Tibial nerve (tissue), 4 donors: ENCODE data around the gene ST3GAL6. TPM values are rescaled to one million over a fixed set of nuclear protein-coding genes. Genes with fewer than 3 reads are reported as not detected.

Source experiments
- DNase-seq, 2 donors: peaks; one replicate each; pipeline ENCODE4 v3.0.0-alpha.2; 2019; ENCODE audit warnings: low spot score in 2 of 2
- H3K27ac ChIP-seq, 4 donors: fragments of 200-600 bp; sonication (generic) in 3 of 4; one replicate each; pipeline ENCODE4 v1.5.1; 2017 to 2019; ENCODE audit warnings: mild to moderate bottlenecking in 1 of 4
- H3K27me3 ChIP-seq, 2 donors: fragments of 200-600 bp; sonication (generic) in 1 of 2; one replicate each; pipeline versions ENCODE4 v1.5.1 to v1.6.0; 2017 to 2019
- H3K36me3 ChIP-seq, 3 donors: fragments of 200-600 bp; sonication (generic); one replicate each; pipeline ENCODE4 v1.5.1; 2018 to 2019
- H3K4me1 ChIP-seq, 4 donors: fragments of 200-600 bp; sonication (generic) in 3 of 4; one replicate each; pipeline ENCODE4 v1.5.1; 2017 to 2019
- H3K4me3 ChIP-seq, 4 donors: fragments of 200-600 bp; sonication (generic) in 3 of 4; one replicate each; pipeline ENCODE4 v1.5.1; 2017 to 2019; ENCODE audit warnings: mild to moderate bottlenecking in 1 of 4, moderate library complexity in 1 of 4
- H3K9me3 ChIP-seq, 4 donors: fragments of 200-600 bp; sonication (generic) in 3 of 4; one replicate each; pipeline ENCODE4 v1.5.1; 2017 to 2019
- EP300 ChIP-seq, 2 donors: sonication (generic); formaldehyde crosslinking; IDR thresholded peaks; one replicate each; pipeline ENCODE4 v1.6.1; 2017; ENCODE audit warnings: antibody characterized with exemption in 2 of 2, mild to moderate bottlenecking in 1 of 2
- POLR2A ChIP-seq, 2 donors: fragments of 450-650 bp; IDR thresholded peaks; one replicate each; pipeline ENCODE4 v1.6.1; 2017; ENCODE audit warnings: antibody characterized with exemption in 2 of 2, mild to moderate bottlenecking in 2 of 2, moderate library complexity in 2 of 2
- WGBS, 2 donors: methylation state at CpG; one replicate each; pipeline ENCODE4 v1.1.5; 2018; 5-methylcytosine and 5-hydroxymethylcytosine counted together
- total RNA-seq, 4 donors: library from RNA; depleted of rRNA; stranded (reverse); fragments of >200 nt; gene quantifications; one replicate each; pipeline ENCODE4 v1.1.0, GENCODE V29; 2016
- TF ChIP-seq, protein P1 (sequence below), 5 experiments: fragments of 200-600 bp in 3 of 5; fragments of 450-650 bp in 2 of 5; sonication (generic) in 3 of 5; IDR thresholded peaks; one replicate each; pipeline ENCODE4 v1.5.1; 2016 to 2019; ENCODE audit warnings: antibody characterized with exemption in 5 of 5, mild to moderate bottlenecking in 3 of 5, moderate library complexity in 2 of 5

The ST3GAL6 gene
- total RNA-seq, 4 donors from 2014 or later = 9.2 to 54.6 (median 10.1) TPM

DNA sequence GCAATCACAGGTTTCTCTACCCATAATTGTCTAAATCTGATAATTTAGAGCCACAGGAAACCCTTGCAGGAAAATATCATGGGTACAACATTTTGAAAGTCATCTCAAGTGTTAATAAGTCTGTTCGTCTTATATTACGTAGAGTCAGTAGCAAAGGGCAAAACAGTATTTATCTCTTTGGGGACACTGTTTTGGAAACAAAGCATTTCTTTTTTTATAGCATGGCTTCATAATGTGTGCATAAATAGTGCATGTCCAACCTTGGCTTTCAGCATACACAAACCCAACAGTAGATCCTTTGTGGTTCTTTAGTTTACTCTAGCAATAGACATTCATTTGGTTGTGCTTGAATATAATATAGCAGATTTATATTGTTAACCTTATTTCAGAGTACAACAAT lies 24.0 kb downstream of the ST3GAL6 start:
- WGBS, 2 donors = 31 to 41% methylated on average over 2 of the region's 2 CpGs
- TF ChIP-seq POLR2A (IDR thresholded peaks at IDR 0.05) (no peak), EP300 (IDR thresholded peaks at IDR 0.05) (no peak)
- TF ChIP-seq, protein P1, sequence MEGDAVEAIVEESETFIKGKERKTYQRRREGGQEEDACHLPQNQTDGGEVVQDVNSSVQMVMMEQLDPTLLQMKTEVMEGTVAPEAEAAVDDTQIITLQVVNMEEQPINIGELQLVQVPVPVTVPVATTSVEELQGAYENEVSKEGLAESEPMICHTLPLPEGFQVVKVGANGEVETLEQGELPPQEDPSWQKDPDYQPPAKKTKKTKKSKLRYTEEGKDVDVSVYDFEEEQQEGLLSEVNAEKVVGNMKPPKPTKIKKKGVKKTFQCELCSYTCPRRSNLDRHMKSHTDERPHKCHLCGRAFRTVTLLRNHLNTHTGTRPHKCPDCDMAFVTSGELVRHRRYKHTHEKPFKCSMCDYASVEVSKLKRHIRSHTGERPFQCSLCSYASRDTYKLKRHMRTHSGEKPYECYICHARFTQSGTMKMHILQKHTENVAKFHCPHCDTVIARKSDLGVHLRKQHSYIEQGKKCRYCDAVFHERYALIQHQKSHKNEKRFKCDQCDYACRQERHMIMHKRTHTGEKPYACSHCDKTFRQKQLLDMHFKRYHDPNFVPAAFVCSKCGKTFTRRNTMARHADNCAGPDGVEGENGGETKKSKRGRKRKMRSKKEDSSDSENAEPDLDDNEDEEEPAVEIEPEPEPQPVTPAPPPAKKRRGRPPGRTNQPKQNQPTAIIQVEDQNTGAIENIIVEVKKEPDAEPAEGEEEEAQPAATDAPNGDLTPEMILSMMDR (IDR thresholded peaks at IDR 0.05) = no peak
- Histone ChIP-seq H3K4me3 (no peak overlapping the region), H3K9me3 (no peaks in the 10 kb centered on the region), H3K36me3 (no peaks in the 10 kb centered on the region), H3K27ac (peak overlapping the region in 2 of 4 donors; percentile 61 to 76), H3K4me1 (peaks cover 0 to 61% (median 6%) of the 10 kb centered on the region in 4 donors), H3K27me3 (no peaks in the 10 kb centered on the region)
- no peak for DNase-seq

DNA sequence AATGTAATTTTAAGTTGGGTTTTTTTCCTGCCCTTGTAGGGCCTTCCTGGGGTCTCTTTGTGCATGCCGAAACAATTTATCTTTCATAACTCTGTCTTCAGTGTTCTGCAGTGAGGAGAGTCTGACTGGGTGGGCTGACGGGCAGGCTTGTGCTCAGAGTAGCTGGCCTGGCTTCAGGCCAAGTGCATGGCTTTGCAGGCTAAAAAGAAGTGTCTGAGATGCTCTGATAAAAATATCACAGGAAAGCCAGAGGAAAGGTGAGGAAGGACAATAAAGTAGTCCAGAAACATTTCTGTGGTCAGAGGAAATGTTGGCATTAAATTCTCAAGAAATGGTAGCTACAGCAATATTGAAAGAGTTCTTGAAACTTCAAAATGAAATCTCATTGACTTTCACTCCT lies 25.5 kb downstream of the ST3GAL6 start:
- whole genome bisulfite sequencing, 2 donors = 17 to 23% methylated on average over 2 of the region's 2 CpGs
- H3K36me3 ChIP-seq = no peaks in the 10 kb centered on the region
- no peak for TF ChIP-seq EP300 (IDR thresholded peaks at IDR 0.05)
- TF ChIP-seq POLR2A (IDR thresholded peaks at IDR 0.05) = no peak
- TF ChIP-seq, protein P1 (IDR thresholded peaks at IDR 0.05) = no peak
- H3K4me3 ChIP-seq = no peak overlapping the region
- no peaks in the 10 kb centered on the region for H3K27me3 ChIP-seq
- DNase-seq = no peak
- no peaks in the 10 kb centered on the region for H3K9me3 ChIP-seq
- peaks cover 0 to 52% (median 6%) of the 10 kb centered on the region in 4 donors for H3K4me1 ChIP-seq
- peak overlapping the region in 2 of 4 donors; percentile 4 to 76 for H3K27ac ChIP-seq

DNA sequence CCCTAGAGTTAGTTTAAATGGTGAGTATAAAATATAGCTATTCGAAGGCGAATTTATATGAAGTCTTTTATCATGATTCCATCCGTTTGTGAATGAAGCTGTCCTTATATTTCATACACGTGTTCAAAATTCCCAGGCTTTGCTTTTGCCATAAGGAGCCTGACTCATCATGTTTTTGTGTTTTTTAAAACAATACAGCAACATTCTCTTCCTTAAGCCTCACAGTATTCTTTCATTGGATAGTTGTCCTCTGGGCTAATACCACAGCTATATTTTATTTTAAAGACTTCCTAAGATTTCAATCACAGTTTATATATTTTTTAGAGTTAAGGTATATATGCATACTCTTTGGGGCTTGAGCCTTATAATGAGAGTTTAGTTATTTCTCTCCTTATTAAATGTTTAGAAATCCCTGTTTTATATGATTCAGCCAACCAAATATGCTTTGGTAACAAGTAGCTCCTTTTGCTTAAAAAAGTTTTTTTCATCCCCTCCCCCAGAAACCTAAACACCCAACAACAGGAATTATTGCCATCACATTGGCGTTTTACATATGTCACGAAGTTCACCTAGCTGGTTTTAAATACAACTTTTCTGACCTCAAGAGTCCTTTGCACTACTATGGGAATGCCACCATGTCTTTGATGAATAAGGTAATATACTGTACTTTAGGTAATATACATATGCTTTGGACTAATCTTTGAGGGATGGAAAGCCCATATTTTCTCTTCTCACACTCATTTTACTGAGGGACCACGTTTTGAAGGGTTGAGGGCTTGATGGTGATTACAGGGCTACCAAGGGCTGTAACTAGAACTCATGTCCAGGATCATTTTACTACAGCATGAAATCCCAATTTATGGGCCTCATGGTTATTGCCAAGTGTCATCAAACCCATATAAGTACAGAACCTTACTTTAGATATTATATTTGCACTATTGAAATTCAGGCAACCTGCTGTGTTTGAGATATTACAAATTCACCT lies 28.5 kb downstream of the ST3GAL6 start:
- TF ChIP-seq POLR2A (IDR thresholded peaks at IDR 0.05) = no peak
- TF ChIP-seq EP300 (IDR thresholded peaks at IDR 0.05) = no peak
- TF ChIP-seq, protein P1 (IDR thresholded peaks at IDR 0.05) = no peak
- H3K9me3 ChIP-seq = no peaks in the 10 kb centered on the region
- H3K27ac ChIP-seq = no peak overlapping the region
- 70 to 71% methylated on average over 7 of the region's 7 CpGs for WGBS, 2 donors
- no peak overlapping the region for H3K4me3 ChIP-seq
- no peak for DNase-seq
- H3K27me3 ChIP-seq = no peaks in the 10 kb centered on the region
- peaks cover 0 to 22% (median 3%) of the 10 kb centered on the region in 4 donors for H3K4me1 ChIP-seq
- H3K36me3 ChIP-seq = peaks cover 0 to 8% (median 0%) of the 10 kb centered on the region in 3 donors

DNA sequence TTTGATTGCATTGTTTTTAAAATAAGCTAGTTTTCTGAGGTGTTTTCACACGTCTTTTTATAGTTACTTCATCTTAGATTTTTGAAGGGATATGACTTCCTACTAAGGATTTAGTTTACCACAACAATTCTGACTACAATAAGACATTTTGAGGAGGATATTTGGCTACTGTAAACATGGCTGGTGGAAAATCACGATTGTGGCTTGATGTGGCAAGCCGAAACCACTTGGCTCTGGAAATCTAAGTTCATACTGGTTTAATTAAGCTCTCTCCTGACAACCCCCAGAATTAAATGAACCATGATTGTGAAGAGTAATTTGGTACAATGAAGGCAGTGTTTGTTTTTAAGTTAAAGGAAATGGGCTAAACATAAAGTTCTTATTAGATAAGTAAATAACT lies 30.8 kb downstream of the ST3GAL6 start:
- no peak for TF ChIP-seq POLR2A (IDR thresholded peaks at IDR 0.05)
- TF ChIP-seq EP300 (IDR thresholded peaks at IDR 0.05) = no peak
- TF ChIP-seq, protein P1 (IDR thresholded peaks at IDR 0.05) = no peak
- Histone ChIP-seq H3K27me3 (no peaks in the 10 kb centered on the region), H3K4me1 (no peaks in the 10 kb centered on the region), H3K27ac (no peak overlapping the region), H3K9me3 (no peaks in the 10 kb centered on the region), H3K36me3 (peaks cover 0 to 12% (median 0%) of the 10 kb centered on the region in 3 donors), H3K4me3 (no peak overlapping the region)
- WGBS, 2 donors = 57 to 59% methylated on average over 3 of the region's 3 CpGs
- DNase-seq = no peak

DNA sequence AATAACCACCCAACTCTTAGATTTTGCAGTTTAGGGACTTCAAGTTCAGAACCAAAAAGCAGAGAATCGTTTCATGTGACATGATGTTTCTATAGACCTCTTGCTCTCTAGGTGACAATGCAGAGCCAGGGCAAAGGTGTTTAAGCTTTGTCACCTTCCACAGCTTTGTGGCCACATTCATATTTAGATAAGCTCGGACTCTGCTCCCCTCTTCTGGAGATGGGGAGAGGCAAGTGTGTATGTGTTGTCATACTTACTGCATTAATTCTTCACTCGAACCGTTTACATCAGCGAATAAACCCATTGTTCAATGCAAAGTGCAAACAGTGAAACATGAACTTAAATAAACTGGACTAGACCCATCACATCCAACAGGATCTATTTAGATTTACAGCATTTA lies 33.2 kb downstream of the ST3GAL6 start:
- H3K27ac ChIP-seq = peak overlapping the region in 1 of 4 donors; percentile 30
- peaks cover 0 to 27% (median 0%) of the 10 kb centered on the region in 3 donors for H3K36me3 ChIP-seq

More for the DNA sequence above, 33.2 kb downstream of the ST3GAL6 start:
- H3K9me3 ChIP-seq = no peaks in the 10 kb centered on the region
- WGBS, 2 donors = 63 to 69% methylated on average over 5 of the region's 5 CpGs
- TF ChIP-seq, protein P1 (IDR thresholded peaks at IDR 0.05) = no peak
- no peak for TF ChIP-seq EP300 (IDR thresholded peaks at IDR 0.05)
- TF ChIP-seq POLR2A (IDR thresholded peaks at IDR 0.05) = no peak
- no peaks in the 10 kb centered on the region for H3K4me1 ChIP-seq
- no peak overlapping the region for H3K4me3 ChIP-seq
- DNase-seq = no peak
- H3K27me3 ChIP-seq = no peaks in the 10 kb centered on the region
